Measurements from ENCODE around the gene NELFCD. TPM values are rescaled to one million over a fixed set of nuclear protein-coding genes. Genes with fewer than 3 reads are reported as not detected.
A peak's percentile ranks its signal among the peaks of the same experiment; 100 is the strongest.

The NELFCD gene
- total RNA-seq, 6 experiments from 2014 or later, result 31.1 to 41.4 (median 36.5) TPM

- Histone ChIP-seq H3K4me3 (peak within 1 kb of the TSS; percentile 78 to 96 (median 93)), H3K27me3 (no peaks in the 10 kb centered on the region), H3K36me3 (peaks cover 5 to 11% (median 7%) of the 10 kb centered on the region in 4 donors), H3K9me3 (no peaks in the 10 kb centered on the region), H3K27ac (peak within 1 kb of the TSS; percentile 63 to 85 (median 76)), H3K4me1 (peaks cover 0 to 28% (median 7%) of the 10 kb centered on the region in 4 donors)
- DNase-seq, result peak in 1 of 3 donors; percentile 61
- TF ChIP-seq CTCF (IDR thresholded peaks at IDR 0.05) (no peak), POLR2A (IDR thresholded peaks at IDR 0.05) (peak; percentile 65)
- no CpG with 5 or more reads among the region's 50 CpGs for WGBS (ENCODE audit: insufficient coverage, low coverage, low lambda C conversion rate, missing lambda C conversion rate)
- peak; percentile 47 to 56 (median 50) for ATAC-seq
- intact Hi-C loops (cut with DNase I), result loop anchor here (10.0 kb wide), 2 partner anchors 147 to 157 kb away; no protein-coding TSS in a partner anchor
Observed at GRCh38 chr20:59042151-59042795, 61.2 kb downstream of the NELFCD start, which contains the start of gene PRELID3B. PRELID3B (minus strand) TSS chr20:59042786; CDS start chr20:59042730, 56 bp downstream.

GRCh38 chr20:59042796-59043631, 62.0 kb downstream of the NELFCD start:
- Histone ChIP-seq H3K4me3 (peak overlapping the region; percentile 78 to 96 (median 93)), H3K27me3 (no peaks in the 10 kb centered on the region), H3K36me3 (peaks cover 0 to 4% (median under 1%) of the 10 kb centered on the region in 4 donors), H3K9me3 (no peaks in the 10 kb centered on the region), H3K27ac (peak overlapping the region; percentile 63 to 85 (median 76)), H3K4me1 (peaks cover 0 to 28% (median 7%) of the 10 kb centered on the region in 4 donors)
- WGBS (ENCODE audit: insufficient coverage, low coverage, low lambda C conversion rate, missing lambda C conversion rate), result 46% methylated on average over 5 of the region's 66 CpGs
- no peak for TF ChIP-seq POLR2A (IDR thresholded peaks at IDR 0.05)
- peak in 2 of 4 donors; percentile 11 to 31 for TF ChIP-seq CTCF (IDR thresholded peaks at IDR 0.05)
- ATAC-seq, result peak; percentile 95 to 98 (median 96)
- DNase-seq, result peak; percentile 95 to 97 (median 96)
- intact Hi-C loops (cut with DNase I), result loop anchor here (10.0 kb wide), 2 partner anchors 148 to 158 kb away; no protein-coding TSS in a partner anchor

GRCh38 chr20:59043698-59044097, 62.6 kb downstream of the NELFCD start:
- WGBS (ENCODE audit: insufficient coverage, low coverage, low lambda C conversion rate, missing lambda C conversion rate), result 70% methylated on average over 3 of the region's 3 CpGs
- ATAC-seq, result no peak
- TF ChIP-seq POLR2A (IDR thresholded peaks at IDR 0.05) (no peak), CTCF (IDR thresholded peaks at IDR 0.05) (no peak)
- Histone ChIP-seq H3K27me3 (no peaks in the 10 kb centered on the region), H3K36me3 (no peaks in the 10 kb centered on the region), H3K4me3 (no peak overlapping the region), H3K4me1 (peaks cover 0 to 28% (median 7%) of the 10 kb centered on the region in 4 donors), H3K27ac (no peak overlapping the region), H3K9me3 (no peaks in the 10 kb centered on the region)
- no peak for DNase-seq
- intact Hi-C loops (cut with DNase I), result loop anchor here (10.0 kb wide), 2 partner anchors 149 to 159 kb away; no protein-coding TSS in a partner anchor

- WGBS (ENCODE audit: insufficient coverage, low coverage, low lambda C conversion rate, missing lambda C conversion rate), result 100% methylated on average over 3 of the region's 3 CpGs
- H3K4me1 ChIP-seq, result peaks cover 0 to 28% (median 7%) of the 10 kb centered on the region in 4 donors
- intact Hi-C loops (cut with DNase I), result loop anchor here (10.0 kb wide), 2 partner anchors 149 to 159 kb away; no protein-coding TSS in a partner anchor
- no peak overlapping the region for H3K27ac ChIP-seq
- DNase-seq (no peak), ATAC-seq (no peak)
- no peaks in the 10 kb centered on the region for H3K36me3 ChIP-seq
- no peaks in the 10 kb centered on the region for H3K9me3 ChIP-seq
- H3K27me3 ChIP-seq, result no peaks in the 10 kb centered on the region
- no peak overlapping the region for H3K4me3 ChIP-seq
- TF ChIP-seq CTCF (IDR thresholded peaks at IDR 0.05), result no peak
Observed at GRCh38 chr20:59044295-59044694, 63.2 kb downstream of the NELFCD start.

Other genes starting within 250 kb of the NELFCD start
- under 1 TPM in 3 of 6 experiments, not detected in 3; 0.23 to 0.37 (median 0.27) TPM for gene GNAS-AS1, start 130.4 kb upstream of the NELFCD start, total RNA-seq
- 100 to 1,000 TPM; 254 to 400 (median 287) TPM for gene GNAS, start 128.5 kb upstream of the NELFCD start, total RNA-seq
- gene CTSZ, start 26.0 kb downstream of the NELFCD start, total RNA-seq, result 100 to 1,000 TPM; 198 to 296 (median 222) TPM
- gene TUBB1, start 38.2 kb downstream of the NELFCD start, total RNA-seq, result 1 to 10 TPM in 1 of 6 experiments, under 1 TPM in 4, not detected in 1; 0.06 to 1.5 (median 0.31) TPM
- 10 to 100 TPM; 15.8 to 34.6 (median 30.5) TPM for gene ATP5F1E, start 51.1 kb downstream of the NELFCD start, total RNA-seq
- gene PRELID3B, start 61.5 kb downstream of the NELFCD start, total RNA-seq, result 10 to 100 TPM; 16.3 to 37.5 (median 23.3) TPM
- under 1 TPM; 0.04 to 0.25 (median 0.07) TPM for gene ZNF831, start 182.6 kb downstream of the NELFCD start, total RNA-seq